H1 (cell line): Measurements from ENCODE around the gene RGL2. TPM values are rescaled to one million over a fixed set of nuclear protein-coding genes. Genes with fewer than 3 reads are reported as not detected.

ENCODE experiments used
- CTCF ChIA-PET: fragments of 300-600 bp; sonication (Branson Sonifier 250); formaldehyde crosslinking; loops from one replicate; lab custom pipeline; 2021; ENCODE audit not compliant: partially characterized antibody; lab: Charles Lee
- POLR2A ChIA-PET: fragments of 300-600 bp; sonication (Branson Sonifier 250); formaldehyde crosslinking; loops from one replicate; lab custom pipeline; 2021; ENCODE audit warnings: inconsistent platforms; ENCODE audit not compliant: partially characterized antibody; lab: Charles Lee
- DNase-seq, 2 experiments: peaks; one replicate each; pipeline versions ENCODE4 v3.0.0 to v3.0.0-alpha.2; 2010 to 2022; ENCODE audit warnings: low spot score in 2 of 2, low read depth in 1 of 2, mixed read lengths in 1 of 2
- FAIRE-seq: peaks from 2 replicates; lab custom pipeline; 2011; peaks lifted over from hg19 to GRCh38; lab: Jason Lieb, UNC
- H2AFZ ChIP-seq: 2 replicates; pipeline ENCODE4 v1.8.1; 2012; ENCODE audit warnings: low read length, inconsistent platforms
- H2AK5ac ChIP-seq: 2 replicates; pipeline ENCODE4 v1.6.1; 2013; ENCODE audit warnings: low read depth, low read length
- H2BK120ac ChIP-seq: replicated peaks from 2 replicates; pipeline ENCODE3; 2013; ENCODE audit warnings: low read depth, low read length, inconsistent platforms
- H2BK12ac ChIP-seq: 2 replicates; pipeline ENCODE4 v1.6.1; 2013; ENCODE audit warnings: low read depth, low read length
- H2BK15ac ChIP-seq: 2 replicates; pipeline ENCODE4 v1.6.1; 2013; ENCODE audit warnings: low read length
- H2BK20ac ChIP-seq: 2 replicates; pipeline ENCODE4 v1.6.1; 2013; ENCODE audit warnings: low read length
- H2BK5ac ChIP-seq: 2 replicates; pipeline ENCODE4 v1.6.1; 2013; ENCODE audit warnings: low read depth, low read length
- H3K14ac ChIP-seq: 2 replicates; pipeline ENCODE4 v1.6.1; 2013; ENCODE audit warnings: inconsistent platforms; ENCODE audit not compliant: insufficient read length
- H3K18ac ChIP-seq: 2 replicates; pipeline ENCODE4 v1.6.1; 2013; ENCODE audit warnings: low read length; ENCODE audit errors: extremely low read depth
- H3K23ac ChIP-seq: 2 replicates; pipeline ENCODE4 v1.6.1; 2013; ENCODE audit warnings: inconsistent platforms; ENCODE audit not compliant: insufficient read length
- H3K23me2 ChIP-seq: 2 replicates; pipeline ENCODE4 v1.6.1; 2013; ENCODE audit warnings: low read depth, low read length
- H3K27ac ChIP-seq: 2 replicates; pipeline ENCODE4 v1.6.1; 2011; ENCODE audit warnings: low read depth, low read length, inconsistent platforms
- H3K27me3 ChIP-seq, 4 experiments: replicated peaks in 1 of 4; 1 replicate in 1 of 4; 2 replicates in 3 of 4; pipeline versions ENCODE4 v1.6.1 to v1.8.1; 2011 to 2013; ENCODE audit warnings: low read length in 3 of 4, mild to moderate bottlenecking in 3 of 4, inconsistent platforms in 2 of 4, mixed read lengths in 2 of 4, moderate library complexity in 1 of 4; ENCODE audit not compliant: control insufficient read depth in 3 of 4, insufficient read depth in 3 of 4; ENCODE audit errors: extremely low read depth in 1 of 4
- H3K36me3 ChIP-seq, 4 experiments: 2 replicates each; pipeline versions ENCODE4 v1.6.1 to v1.8.1; 2011 to 2013; ENCODE audit warnings: mild to moderate bottlenecking in 4 of 4, low read length in 3 of 4, moderate library complexity in 2 of 4, control low read depth in 1 of 4, inconsistent platforms in 1 of 4; ENCODE audit not compliant: insufficient read depth in 4 of 4, control insufficient read depth in 2 of 4
- H3K4ac ChIP-seq: replicated peaks from 2 replicates; pipeline ENCODE3; 2013; ENCODE audit warnings: low read length, low read depth, mixed read lengths, inconsistent platforms; ENCODE audit not compliant: insufficient read length
- H3K4me1 ChIP-seq, 4 experiments: replicated peaks in 1 of 4; 1 replicate in 1 of 4; 2 replicates in 3 of 4; pipeline versions ENCODE4 v1.6.1 to v1.8.1; 2011 to 2013; ENCODE audit warnings: low read length in 3 of 4, inconsistent platforms in 2 of 4, mixed read lengths in 1 of 4; ENCODE audit not compliant: insufficient read depth in 4 of 4, control insufficient read depth in 3 of 4
- H3K4me2 ChIP-seq, 2 experiments: 2 replicates each; pipeline versions ENCODE4 v1.6.1 to v1.8.1; 2011 to 2013; ENCODE audit warnings: low read depth in 2 of 2, low read length in 2 of 2, control low read depth in 1 of 2, inconsistent platforms in 1 of 2, mild to moderate bottlenecking in 1 of 2; ENCODE audit not compliant: insufficient read depth in 1 of 2
- H3K4me3 ChIP-seq, 4 experiments: fragments of 200-600, 300-600 bp in 1 of 4; sonication (generic), shearing (Covaris generic), sonication (Bioruptor Twin) in 1 of 4; 2 replicates each; pipeline versions ENCODE4 v1.5.1 to v1.8.1; 2011 to 2016; ENCODE audit warnings: low read length in 4 of 4, low read depth in 3 of 4, control low read depth in 2 of 4, inconsistent platforms in 2 of 4, mild to moderate bottlenecking in 2 of 4, mixed read lengths in 1 of 4, moderate library complexity in 1 of 4; ENCODE audit not compliant: insufficient read depth in 2 of 4; ENCODE audit errors: extremely low read depth in 1 of 4
- H3K56ac ChIP-seq: replicated peaks from 2 replicates; pipeline ENCODE3; 2013; ENCODE audit warnings: low read depth, mild to moderate bottlenecking, mixed read lengths, low read length, inconsistent platforms; ENCODE audit not compliant: insufficient read length
- H3K79me1 ChIP-seq: 2 replicates; pipeline ENCODE4 v1.6.1; 2013; ENCODE audit warnings: low read depth, low read length, control low read depth
- H3K79me2 ChIP-seq, 2 experiments: 2 replicates each; pipeline versions ENCODE4 v1.6.1 to v1.8.1; 2012 to 2013; ENCODE audit warnings: low read length in 2 of 2, mild to moderate bottlenecking in 2 of 2, inconsistent platforms in 1 of 2; ENCODE audit not compliant: insufficient read depth in 2 of 2, control insufficient read depth in 1 of 2
- H3K9ac ChIP-seq, 4 experiments: replicated peaks in 1 of 4; 1 replicate in 1 of 4; 2 replicates in 3 of 4; pipeline versions ENCODE4 v1.6.1 to v1.8.1; 2011 to 2013; ENCODE audit warnings: low read depth in 3 of 4, low read length in 3 of 4, control low read depth in 2 of 4, mild to moderate bottlenecking in 2 of 4, moderate library complexity in 2 of 4, inconsistent platforms in 1 of 4; ENCODE audit errors: extremely low read depth in 1 of 4
- H3K9me3 ChIP-seq, 2 experiments: 2 replicates each; pipeline versions ENCODE4 v1.6.1 to v1.8.1; 2012 to 2013; ENCODE audit warnings: mild to moderate bottlenecking in 2 of 2, moderate library complexity in 2 of 2, control low read depth in 1 of 2, inconsistent platforms in 1 of 2, low read depth in 1 of 2, low read length in 1 of 2, mixed read lengths in 1 of 2; ENCODE audit not compliant: insufficient read depth in 2 of 2
- H4K20me1 ChIP-seq, 2 experiments: replicated peaks in 1 of 2; 2 replicates each; pipeline versions ENCODE3 to v1.8.1; 2011 to 2013; ENCODE audit warnings: inconsistent platforms in 2 of 2, low read length in 2 of 2, mild to moderate bottlenecking in 1 of 2; ENCODE audit not compliant: insufficient read depth in 2 of 2, control insufficient read depth in 1 of 2
- H4K5ac ChIP-seq: 2 replicates; pipeline ENCODE4 v1.6.1; 2013; ENCODE audit warnings: low read length, low read depth, mixed read lengths, inconsistent platforms; ENCODE audit not compliant: insufficient read length
- H4K8ac ChIP-seq: 2 replicates; pipeline ENCODE4 v1.8.0; 2013; ENCODE audit warnings: mild to moderate bottlenecking, moderate library complexity, low read length, inconsistent platforms; ENCODE audit not compliant: insufficient read depth; ENCODE audit errors: extremely low read depth
- H4K91ac ChIP-seq: replicated peaks from 2 replicates; pipeline ENCODE3; 2013; ENCODE audit warnings: low read length, mixed read lengths, inconsistent platforms; ENCODE audit not compliant: insufficient read length
- ASH2L ChIP-seq: fragments of 200-600, 300-600 bp; sonication (generic); IDR thresholded peaks from one replicate; pipeline ENCODE4 v1.7.1; 2017; ENCODE audit warnings: low read length
- GTF2F1 ChIP-seq: IDR thresholded peaks from 2 replicates; pipeline ENCODE4 v1.6.1; 2012; ENCODE audit warnings: low read depth, low read length, improper control_type of control experiment, borderline replicate concordance
- JUND ChIP-seq: IDR thresholded peaks from 2 replicates; pipeline ENCODE4 v1.6.1; 2011; ENCODE audit warnings: mild to moderate bottlenecking, improper control_type of control experiment, low read length
- WGBS, 2 experiments: shearing (Covaris generic) in 1 of 2; methylation state at CpG; one replicate each; pipeline versions ENCODE4 v1.1.6 to v1.1.7; 2013 to 2015; ENCODE audit warnings: low lambda C conversion rate in 2 of 2, mixed read lengths in 2 of 2, inconsistent platforms in 1 of 2, low coverage in 1 of 2, missing lambda C conversion rate in 1 of 2; ENCODE audit not compliant: insufficient replicate concordance in 2 of 2, insufficient coverage in 1 of 2, insufficient read length in 1 of 2; ENCODE audit errors: extremely low coverage in 1 of 2, missing lambda C conversion rate in 1 of 2; 5-methylcytosine and 5-hydroxymethylcytosine counted together
- polyA plus RNA-seq, 7 experiments: library from polyadenylated mRNA; depleted of rRNA in 3 of 7; stranded (reverse) in 5 of 7; unstranded in 2 of 7; fragments of >200 nt in 5 of 7; fragments of 200-250 nt in 2 of 7; gene quantifications; 1 replicate in 5 of 7; 2 replicates in 1 of 7; 4 replicates in 1 of 7; pipeline versions ENCODE4 v1.2.1 to v1.2.3, GENCODE V29; 2011 to 2013; ENCODE audit warnings: missing spikeins in 2 of 7, mixed read lengths in 2 of 7
- total RNA-seq: library from RNA; stranded (reverse); fragmentation: NEBNext Ultra II Directional; extraction: Animal tissue kit (Norgen Biotek cat#: 25700); gene quantifications from 2 replicates; pipeline ENCODE4 v1.2.1, GENCODE V29; 2021
- TF ChIP-seq, protein P1 (sequence below): IDR thresholded peaks from 2 replicates; pipeline ENCODE4 v1.6.1; 2012; ENCODE audit warnings: inconsistent platforms

Gene RGL2
- total and polyA plus RNA-seq, 2 of the 8 experiments (the other 6 are each of a cell fraction or from before 2014, with no cell fraction given) = 58.1 to 80.3 TPM

DNA sequence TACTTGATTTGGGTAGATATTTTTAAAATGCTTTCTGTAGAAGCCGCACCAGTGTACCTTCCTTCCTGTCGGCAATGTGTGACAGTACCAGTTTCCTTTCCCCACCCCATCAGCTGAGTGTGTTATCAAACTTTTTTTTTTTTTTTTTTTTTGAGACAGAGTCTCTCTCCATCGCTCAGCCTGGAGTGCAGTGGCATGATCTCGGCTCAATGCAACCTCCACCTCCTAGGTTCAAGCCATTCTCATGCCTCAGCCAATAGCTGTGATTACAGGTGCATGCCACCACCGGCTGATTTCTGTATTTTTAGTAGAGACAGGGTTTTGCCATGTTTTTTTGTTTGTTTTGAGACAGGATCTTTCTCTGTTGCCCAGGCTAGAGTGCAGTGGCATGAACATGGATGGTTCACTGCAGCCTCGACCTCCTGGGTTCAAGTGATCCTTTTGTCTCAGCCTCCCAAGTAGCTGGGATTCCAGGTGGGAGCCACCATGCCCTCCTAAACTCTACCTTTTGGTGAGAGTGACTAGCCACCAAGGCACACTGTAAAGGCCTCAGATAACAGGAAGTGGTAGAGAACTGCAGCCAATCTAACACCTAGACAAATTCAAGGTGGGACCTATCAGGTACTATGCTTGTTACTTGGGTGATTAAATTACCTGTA lies 45.3 kb upstream of the RGL2 start:
- Histone ChIP-seq H4K91ac (no peak overlapping the region), H3K4ac (no peak overlapping the region), H3K23ac (no peak overlapping the region), H3K9ac (no peak overlapping the region), H4K20me1 (no peaks in the 10 kb centered on the region), H3K4me2 (peak overlapping the region in 1 of 2 experiments; percentile 29; a peak in 1 of 4 replicates), H2AK5ac (no peak overlapping the region), H3K79me2 (no peaks in the 10 kb centered on the region), H3K23me2 (no peaks in the 10 kb centered on the region), H3K4me3 (no peak overlapping the region), H3K27me3 (no peaks in the 10 kb centered on the region), H3K4me1 (peaks cover 0 to 5% (median 2%) of the 10 kb centered on the region in 4 experiments; a peak in 2 of 7 replicates), H2BK120ac (no peak overlapping the region), H3K56ac (no peak overlapping the region), H3K9me3 (no peaks in the 10 kb centered on the region), H2BK15ac (peak overlapping the region; percentile 49; the same call in 1 of the 2 replicates), H3K18ac (no peak overlapping the region), H4K5ac (no peak overlapping the region), H3K36me3 (no peaks in the 10 kb centered on the region), H2AFZ (no peak overlapping the region), H2BK5ac (no peak overlapping the region), H3K27ac (no peak overlapping the region), H3K14ac (no peak overlapping the region), H3K79me1 (no peaks in the 10 kb centered on the region), H4K8ac (no peak overlapping the region), H2BK12ac (no peak overlapping the region; the same call in 1 of the 2 replicates), H2BK20ac (no peak overlapping the region)
- DNase-seq (no peak), FAIRE-seq (no peak)
- ChIA-PET CTCF (interaction anchor here (0.7 to 3.7 kb wide), 14 partner anchors 8 to 154 kb away, joined by 3 to 23 read pairs (median 4); partner anchors contain the start of gene B3GALT4), POLR2A (interaction anchor here (0.6 kb wide), 4 partner anchors 11 to 101 kb away, joined by 3 to 4 read pairs (median 3); no protein-coding TSS in a partner anchor)
- WGBS, 2 experiments = 90% methylated on average over 6 of the region's 6 CpGs; no CpG with 5 or more reads in 1 of the 2 experiments
- no peak for TF ChIP-seq JUND
- TF ChIP-seq ASH2L = no peak
- no peak for TF ChIP-seq GTF2F1
- TF ChIP-seq, protein P1, sequence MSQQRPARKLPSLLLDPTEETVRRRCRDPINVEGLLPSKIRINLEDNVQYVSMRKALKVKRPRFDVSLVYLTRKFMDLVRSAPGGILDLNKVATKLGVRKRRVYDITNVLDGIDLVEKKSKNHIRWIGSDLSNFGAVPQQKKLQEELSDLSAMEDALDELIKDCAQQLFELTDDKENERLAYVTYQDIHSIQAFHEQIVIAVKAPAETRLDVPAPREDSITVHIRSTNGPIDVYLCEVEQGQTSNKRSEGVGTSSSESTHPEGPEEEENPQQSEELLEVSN = no peak
